KOPT-K1 (cell line): Measurements from ENCODE around the gene PSG4.
"Not testable (repeated sequence)": the region's sequence is repeated elsewhere in the genome, so short reads cannot be mapped to it uniquely, and the experiment has no call there.

ENCODE experiments used
- H3K27ac ChIP-seq: fragments of 200-600 bp; sonication (generic); 2 replicates; pipeline ENCODE4 v1.5.1; 2016; ENCODE audit warnings: antibody characterized with exemption, mild to moderate bottlenecking, low read depth, low read length; ENCODE audit not compliant: poor library complexity, severe bottlenecking
- H3K36me3 ChIP-seq: fragments of 200-600 bp; sonication (generic); 2 replicates; pipeline ENCODE4 v1.5.1; 2017; ENCODE audit warnings: antibody characterized with exemption, mild to moderate bottlenecking, low read length, moderate library complexity; ENCODE audit not compliant: insufficient read depth
- H3K9me3 ChIP-seq: fragments of 200-600 bp; sonication (generic); 2 replicates; pipeline ENCODE4 v1.5.1; 2017; ENCODE audit warnings: antibody characterized with exemption, low read length, mild to moderate bottlenecking; ENCODE audit not compliant: insufficient read depth, poor library complexity, severe bottlenecking

PSG4 gene

DNA sequence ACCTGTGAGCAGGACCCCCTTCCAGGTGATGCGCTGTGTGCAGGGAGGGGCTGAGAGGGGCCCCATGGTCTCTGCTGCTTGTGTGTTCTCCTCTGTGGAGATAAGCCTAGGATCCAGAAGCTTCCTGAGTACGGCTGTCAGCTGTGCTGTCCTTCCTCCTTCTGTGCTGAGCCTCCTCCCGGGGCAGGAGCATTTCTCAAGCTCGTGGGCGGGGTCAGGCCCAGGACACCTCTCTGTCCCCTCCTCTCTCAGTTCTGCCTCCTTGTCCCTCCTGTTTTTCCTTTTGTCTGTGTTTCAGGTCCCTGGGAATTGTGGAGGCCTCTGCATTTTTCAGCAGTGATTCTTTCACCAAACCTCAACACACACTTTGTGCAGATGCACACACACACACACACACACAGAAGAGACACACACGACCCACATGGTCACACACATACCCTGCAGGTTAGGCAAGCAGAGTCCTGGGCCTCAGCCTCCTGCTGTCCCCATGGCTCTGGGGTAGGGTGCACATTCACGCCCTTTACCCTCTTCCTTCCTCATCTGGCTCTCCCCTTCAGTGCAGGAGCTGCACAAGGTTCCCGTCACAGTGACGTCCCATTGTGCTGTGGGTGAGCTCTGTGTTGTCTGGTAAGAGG, at the start of gene PSG4:
PSG4 (minus strand) TSS at position 168 of the 635 bp plus-strand sequence; CDS start at position 66, 102 bp downstream.
- not testable (repeated sequence) for H3K9me3 ChIP-seq, H3K27ac ChIP-seq, H3K36me3 ChIP-seq

DNA sequence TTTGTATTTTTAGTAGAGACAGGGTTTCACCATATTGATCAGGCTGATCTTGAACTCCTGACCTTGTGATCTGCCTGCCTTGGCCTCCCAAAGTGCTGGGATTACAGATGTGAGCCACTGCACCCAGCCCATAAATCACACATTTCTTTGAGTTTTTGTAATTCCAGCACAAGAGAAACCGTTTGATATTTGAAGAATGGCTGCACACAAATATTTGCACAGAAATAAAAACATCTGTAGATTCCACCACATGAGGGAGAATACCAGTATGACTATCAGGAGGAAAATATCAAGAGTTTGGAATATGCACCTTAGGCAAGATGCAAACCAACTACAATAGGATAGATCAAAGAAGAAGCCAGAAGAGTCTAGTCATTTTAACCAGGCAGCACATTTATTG, 46.0 kb upstream of the PSG4 start:
- H3K36me3 ChIP-seq, H3K9me3 ChIP-seq, H3K27ac ChIP-seq: not testable (repeated sequence)

DNA sequence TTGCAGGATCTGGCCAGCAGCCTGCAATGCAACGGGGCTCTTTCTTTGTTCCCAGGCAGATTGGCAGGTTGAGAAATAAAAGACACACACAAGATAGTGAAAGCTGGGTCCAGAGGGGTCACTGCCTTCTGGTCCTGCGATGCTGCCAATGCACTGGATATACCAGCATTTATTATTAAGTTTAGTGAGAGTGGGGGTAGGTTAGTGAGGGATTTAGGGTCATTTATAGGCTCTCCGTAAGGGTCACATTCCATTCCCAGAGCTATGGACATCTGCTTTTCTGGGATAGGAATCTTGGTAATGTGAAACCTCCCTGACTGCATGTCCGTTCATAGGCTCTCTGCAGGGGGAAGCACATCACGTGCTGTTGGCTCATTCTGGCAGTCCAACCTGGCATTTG, 44.9 kb upstream of the PSG4 start:
- not testable (repeated sequence) for H3K27ac ChIP-seq, H3K36me3 ChIP-seq, H3K9me3 ChIP-seq

DNA sequence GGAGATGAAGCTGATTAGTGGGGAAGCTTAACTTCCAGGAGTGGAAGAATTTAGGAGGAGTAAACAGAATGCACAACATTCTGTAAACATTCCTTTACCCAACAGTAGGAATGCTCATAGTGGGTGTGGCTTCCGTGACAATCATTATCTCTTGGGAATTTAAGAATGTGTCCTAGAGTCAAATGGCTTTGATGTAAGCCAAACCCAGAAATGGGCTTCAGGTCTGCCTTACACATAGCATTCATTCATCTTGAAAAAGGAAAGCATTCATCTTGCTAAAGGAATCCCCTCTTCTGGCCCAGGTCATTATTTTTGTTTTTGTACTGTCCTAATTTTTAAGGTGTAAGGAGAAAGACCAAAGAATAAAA, 43.2 kb upstream of the PSG4 start:
- not testable (repeated sequence) for H3K27ac ChIP-seq, H3K36me3 ChIP-seq, H3K9me3 ChIP-seq

DNA sequence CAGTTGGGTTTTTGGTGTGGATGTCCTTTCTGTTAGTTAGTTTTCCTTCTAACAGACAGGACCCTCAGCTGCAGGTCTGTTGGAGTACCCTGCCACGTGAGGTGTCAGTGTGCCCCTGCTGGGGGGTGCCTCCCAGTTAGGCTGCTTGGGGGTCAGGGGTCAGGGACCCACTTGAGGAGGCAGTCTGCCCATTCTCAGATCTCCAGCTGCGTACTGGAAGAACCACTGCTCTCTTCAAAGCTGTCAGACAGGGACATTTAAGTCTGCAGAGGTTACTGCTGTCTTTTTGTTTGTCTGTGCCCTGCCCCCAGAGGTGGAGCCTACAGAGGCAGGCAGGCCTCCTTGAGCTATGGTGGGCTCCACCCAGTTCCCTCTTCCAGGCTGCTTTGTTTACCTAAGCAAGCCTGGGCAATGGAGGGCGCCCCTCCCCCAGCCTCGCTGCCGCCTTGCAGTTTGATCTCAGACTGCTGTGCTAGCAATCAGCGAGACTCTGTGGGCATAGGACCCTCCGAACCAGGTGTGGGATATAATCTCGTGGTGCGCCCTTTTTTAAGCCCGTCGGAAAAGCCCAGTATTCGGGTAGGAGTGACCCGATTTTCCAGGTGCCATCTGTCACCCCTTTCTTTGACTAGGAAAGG, 41.9 kb upstream of the PSG4 start:
- H3K9me3 ChIP-seq, H3K27ac ChIP-seq: not testable (repeated sequence)

DNA sequence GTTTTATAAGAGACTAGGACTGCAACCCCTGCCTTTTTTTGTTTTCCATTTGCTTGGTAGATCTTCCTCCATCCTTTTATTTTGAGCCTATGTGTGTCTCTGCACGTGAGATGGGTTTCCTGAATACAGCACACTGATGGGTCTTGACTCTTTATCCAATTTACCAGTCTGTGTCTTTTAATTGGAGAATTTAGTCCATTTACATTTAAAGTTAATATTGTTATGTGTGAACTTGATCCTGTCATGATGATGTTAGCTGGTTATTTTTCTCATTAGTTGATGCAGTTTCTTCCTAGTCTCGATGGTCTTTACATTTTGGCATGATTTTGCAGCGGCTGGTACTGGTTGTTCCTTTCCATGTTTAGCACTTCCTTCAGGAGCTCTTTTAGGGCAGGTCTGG, 40.4 kb upstream of the PSG4 start:
- not testable (repeated sequence) for H3K27ac ChIP-seq, H3K36me3 ChIP-seq, H3K9me3 ChIP-seq

More for the DNA sequence above, 41.9 kb upstream of the PSG4 start:
- H3K36me3 ChIP-seq: not testable (repeated sequence)

DNA sequence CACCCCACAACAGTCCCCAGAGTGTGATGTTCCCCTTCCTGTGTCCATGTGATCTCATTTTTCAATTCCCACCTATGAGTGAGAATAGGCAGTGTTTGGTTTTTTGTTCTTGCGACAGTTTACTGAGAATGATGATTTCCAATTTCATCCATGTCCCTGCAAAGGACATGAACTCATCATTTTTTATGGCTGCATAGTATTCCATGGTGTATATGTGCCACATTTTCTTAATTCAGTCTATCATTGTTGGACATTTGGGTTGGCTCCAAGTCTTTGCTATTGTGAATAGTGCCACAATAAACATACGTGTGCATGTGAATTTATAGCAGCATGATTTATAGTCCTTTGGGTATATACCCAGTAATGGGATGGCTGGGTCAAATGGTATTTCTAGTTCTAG, 36.8 kb upstream of the PSG4 start:
- H3K9me3 ChIP-seq, H3K27ac ChIP-seq: not testable (repeated sequence)

DNA sequence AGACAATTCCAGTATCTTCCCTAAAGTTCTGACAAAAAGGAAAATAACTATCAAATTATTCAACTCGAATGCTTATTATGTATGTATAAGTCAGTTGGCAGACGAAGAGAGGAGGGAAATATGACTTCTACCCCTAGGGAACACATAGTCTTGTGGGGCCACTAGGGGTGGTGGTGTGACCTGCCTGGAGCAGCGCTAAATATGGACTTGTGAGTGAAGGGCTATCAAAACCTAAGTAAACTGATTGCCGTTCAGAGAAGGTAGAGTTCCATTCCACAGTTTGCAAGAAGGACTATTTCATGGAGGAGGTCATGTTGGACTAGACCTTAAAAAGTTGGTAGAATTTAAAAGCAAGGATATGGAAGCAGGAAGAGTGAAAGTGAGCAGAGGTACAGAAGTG, 32.8 kb upstream of the PSG4 start:
- not testable (repeated sequence) for H3K27ac ChIP-seq, H3K36me3 ChIP-seq, H3K9me3 ChIP-seq

More for the DNA sequence above, 36.8 kb upstream of the PSG4 start:
- H3K36me3 ChIP-seq: not testable (repeated sequence)

DNA sequence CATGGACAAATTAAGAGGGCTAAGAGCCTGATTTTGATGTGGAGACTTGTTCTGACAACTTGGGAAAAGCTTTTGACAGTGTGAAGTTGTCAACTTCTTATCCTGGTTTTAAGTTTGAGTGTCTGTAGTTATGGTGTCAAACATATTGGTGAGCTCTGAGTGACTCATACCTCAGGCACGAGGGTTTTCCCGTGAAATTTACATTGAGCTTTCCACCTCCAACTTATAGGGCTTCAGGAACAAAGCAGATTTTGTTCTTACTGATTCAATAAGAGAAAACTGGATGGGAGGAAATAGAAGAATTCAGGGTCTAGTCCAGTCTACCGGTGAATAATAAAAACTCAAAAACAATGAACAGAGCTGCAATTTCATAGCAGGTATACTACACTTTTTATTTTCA, 30.2 kb upstream of the PSG4 start:
- not testable (repeated sequence) for H3K36me3 ChIP-seq, H3K9me3 ChIP-seq, H3K27ac ChIP-seq

DNA sequence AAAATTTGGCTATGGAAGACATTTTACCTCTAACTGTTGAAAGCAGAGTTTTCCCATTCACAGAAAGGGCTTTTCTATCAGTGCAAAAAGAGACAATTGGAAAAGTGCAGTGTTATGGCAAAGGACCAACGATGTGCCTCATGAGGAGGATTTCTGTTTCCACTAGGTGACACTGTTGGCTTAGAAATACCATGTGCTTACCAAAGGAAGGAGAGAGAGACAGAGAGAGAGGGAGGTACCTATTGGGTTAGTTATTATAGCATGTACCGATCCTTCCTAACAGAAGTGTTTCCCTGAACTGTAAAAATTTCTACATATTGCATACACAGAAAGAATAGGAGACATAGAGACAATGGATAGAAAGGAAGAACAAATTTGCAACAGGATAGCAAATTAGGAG, 23.9 kb upstream of the PSG4 start:
- H3K9me3 ChIP-seq: no peaks in the 10 kb centered on the region
- H3K36me3 ChIP-seq: no peaks in the 10 kb centered on the region
- no peak overlapping the region for H3K27ac ChIP-seq

DNA sequence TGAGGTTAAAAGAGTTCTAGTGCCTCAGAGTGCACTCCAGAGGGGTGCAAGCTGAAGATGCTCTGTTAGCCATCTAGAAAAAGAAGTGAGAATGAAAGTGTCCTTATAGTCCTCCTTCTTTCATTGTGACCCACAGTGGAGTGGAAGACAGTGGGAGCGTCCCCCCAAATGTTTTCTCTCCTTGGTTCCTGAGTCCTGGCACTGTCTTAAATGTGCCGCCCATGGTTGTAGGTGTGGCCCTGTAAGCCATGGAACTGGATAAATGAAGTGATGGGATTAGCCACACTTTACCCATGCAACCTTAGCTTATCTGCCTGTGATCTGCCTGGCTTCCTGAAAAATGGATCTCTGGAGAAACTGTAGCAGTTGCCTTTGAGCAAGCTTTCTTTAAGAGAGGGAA, 23.3 kb upstream of the PSG4 start:
- not testable (repeated sequence) for H3K27ac ChIP-seq, H3K36me3 ChIP-seq, H3K9me3 ChIP-seq

DNA sequence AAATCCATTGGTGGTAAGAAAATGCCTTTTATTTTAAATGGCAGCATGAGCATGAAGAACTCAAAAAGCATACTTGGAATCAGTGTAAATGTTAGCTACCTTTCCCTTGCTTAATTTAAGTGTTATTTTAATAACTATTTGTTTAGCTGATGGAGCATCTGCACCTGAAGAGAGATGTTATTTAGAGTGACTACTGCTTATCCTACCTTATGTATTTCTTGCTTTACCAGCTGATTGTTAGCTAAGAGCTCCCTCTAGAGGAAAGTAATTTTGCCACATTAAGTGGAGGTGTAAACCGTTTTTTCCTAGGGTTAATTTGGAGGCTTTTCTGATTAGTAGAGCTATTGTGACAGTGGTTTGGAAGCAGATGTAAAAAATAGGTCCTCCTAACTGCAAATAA, 21.5 kb upstream of the PSG4 start:
- not testable (repeated sequence) for H3K9me3 ChIP-seq, H3K27ac ChIP-seq, H3K36me3 ChIP-seq

DNA sequence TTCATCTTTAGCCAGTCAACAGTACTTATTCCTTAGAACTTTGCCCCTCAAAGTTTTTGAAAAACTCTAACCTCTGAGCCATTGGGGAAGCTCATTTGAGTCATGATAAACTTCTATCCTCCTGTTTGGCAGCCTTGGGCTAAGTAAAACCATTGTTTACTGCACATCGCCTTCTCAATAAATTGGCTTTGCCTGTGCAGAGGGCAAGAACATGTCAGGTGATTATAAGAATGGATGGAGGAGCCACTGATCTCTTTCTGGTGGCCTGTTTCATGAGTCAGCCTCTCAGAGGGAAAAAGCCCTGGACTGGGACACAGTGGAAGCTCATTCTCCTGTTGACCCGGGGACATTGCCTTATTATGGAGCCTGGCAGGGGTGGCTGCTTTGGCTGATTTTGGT, 19.4 kb upstream of the PSG4 start:
- H3K27ac ChIP-seq: no peak overlapping the region
- no peaks in the 10 kb centered on the region for H3K36me3 ChIP-seq
- no peaks in the 10 kb centered on the region for H3K9me3 ChIP-seq

DNA sequence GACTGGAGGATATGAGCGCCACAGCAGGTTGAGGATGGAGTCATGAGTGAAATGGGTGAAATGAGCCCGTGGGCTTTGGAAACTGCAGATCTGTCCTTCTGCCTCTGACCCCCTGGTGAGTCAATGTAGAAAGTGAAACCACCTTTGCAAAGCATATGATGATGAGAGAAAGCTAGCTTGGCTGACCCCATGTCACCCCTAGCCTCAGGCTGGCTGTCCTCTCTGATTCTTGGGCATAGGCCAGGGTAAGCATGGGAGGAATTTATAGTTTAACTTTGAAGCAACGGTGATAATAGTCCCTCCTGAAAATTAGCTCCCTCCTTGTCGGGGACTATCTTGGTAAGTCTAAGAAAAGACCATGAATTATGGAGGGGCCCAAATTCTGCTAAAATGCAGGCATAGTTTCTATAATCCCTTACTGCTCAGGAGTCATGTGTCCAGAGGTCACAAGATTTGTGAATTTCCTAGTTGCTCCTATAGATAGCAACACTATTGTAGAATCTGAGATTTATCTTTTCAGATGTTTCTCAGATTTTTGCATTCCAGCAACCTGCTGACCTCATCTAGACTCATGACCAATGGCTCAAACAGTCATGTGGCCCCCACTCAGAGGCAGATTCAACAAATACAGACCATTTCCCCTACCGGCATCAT, 18.9 kb upstream of the PSG4 start:
- not testable (repeated sequence) for H3K36me3 ChIP-seq, H3K9me3 ChIP-seq, H3K27ac ChIP-seq

DNA sequence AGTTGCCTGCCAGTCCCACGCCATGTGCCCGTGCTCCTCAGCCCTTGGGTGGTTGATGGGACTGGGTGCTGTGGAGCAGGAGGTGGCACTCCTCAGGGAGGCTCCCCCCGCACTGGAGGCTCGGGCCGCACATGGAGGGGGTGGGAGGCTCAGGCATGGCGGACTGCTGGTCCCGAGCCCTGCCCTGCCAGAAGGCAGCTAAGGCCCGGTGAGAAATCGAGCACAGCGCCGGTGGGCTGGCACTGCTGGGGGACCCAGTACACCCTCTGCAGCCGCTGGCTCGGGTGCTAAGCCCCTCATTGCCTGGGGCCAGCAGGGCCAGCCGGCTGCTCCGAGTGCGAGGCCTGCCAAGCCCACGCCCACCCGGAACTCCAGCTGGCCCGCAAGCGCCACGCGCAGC, 16.5 kb upstream of the PSG4 start:
- H3K9me3 ChIP-seq, H3K36me3 ChIP-seq, H3K27ac ChIP-seq: not testable (repeated sequence)

DNA sequence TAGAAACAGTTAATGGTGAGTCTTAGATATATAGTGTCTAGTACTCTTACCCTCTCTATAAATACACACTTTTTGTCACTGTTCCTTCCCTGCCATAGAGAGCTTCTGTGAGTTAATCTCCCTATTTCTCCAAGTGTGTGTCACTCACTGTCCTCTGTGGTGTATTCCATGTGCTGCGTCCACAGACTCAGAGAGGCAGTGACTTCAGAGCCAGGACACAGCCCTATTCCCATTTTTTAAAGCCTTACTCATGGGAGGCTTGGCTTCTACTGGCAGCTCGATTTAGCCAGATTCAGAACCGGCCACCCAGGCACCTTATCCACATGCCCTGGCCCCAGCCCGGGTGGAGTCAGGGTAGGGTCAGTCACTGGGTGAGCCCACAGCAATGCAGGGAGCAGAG, 13.7 kb upstream of the PSG4 start:
- H3K27ac ChIP-seq, H3K9me3 ChIP-seq, H3K36me3 ChIP-seq: not testable (repeated sequence)
